NCI-H510A treated with DMSO at 0.1 percent for 48 hours (cell line): ENCODE results near the gene HUS1.
A peak's percentile ranks its signal among the peaks of the same experiment; 100 is the strongest.

ENCODE experiments used
- DNase-seq: peaks from one replicate; lab custom pipeline; 2025; lab: John Stamatoyannopoulos, UW

The HUS1 gene

GRCh38 chr7:47979832-47980181 lies 392 bp upstream of the HUS1 start:
- no peak for DNase-seq

- no peak for DNase-seq
Observed at GRCh38 chr7:47978790-47979144, 648 bp downstream of the HUS1 start.

- no peak for DNase-seq
Observed at GRCh38 chr7:47973739-47974138, 5.7 kb downstream of the HUS1 start.

GRCh38 chr7:47970761-47971160 lies 8.7 kb downstream of the HUS1 start:
- no peak for DNase-seq

GRCh38 chr7:47968847-47969774 lies 10.3 kb downstream of the HUS1 start:
- peak; percentile 33 for DNase-seq

GRCh38 chr7:47967708-47968107 lies 11.7 kb downstream of the HUS1 start:
- DNase-seq = no peak

GRCh38 chr7:47967123-47967522 lies 12.3 kb downstream of the HUS1 start:
- no peak for DNase-seq

GRCh38 chr7:47965456-47965855 lies 14.0 kb downstream of the HUS1 start:
- no peak for DNase-seq

- no peak for DNase-seq
Observed at GRCh38 chr7:47962262-47962661, 17.2 kb downstream of the HUS1 start.

GRCh38 chr7:47957156-47957555 lies 22.3 kb downstream of the HUS1 start:
- DNase-seq = no peak

GRCh38 chr7:47956220-47956619 lies 23.2 kb downstream of the HUS1 start:
- no peak for DNase-seq

GRCh38 chr7:47954231-47954911 lies 25.0 kb downstream of the HUS1 start:
- DNase-seq = no peak

GRCh38 chr7:47953822-47954221 lies 25.6 kb downstream of the HUS1 start:
- DNase-seq = no peak

GRCh38 chr7:47952224-47952623 lies 27.2 kb downstream of the HUS1 start:
- no peak for DNase-seq

- peak; percentile 78 for DNase-seq
Observed at GRCh38 chr7:47951374-47951773, 28.0 kb downstream of the HUS1 start.

- DNase-seq = no peak
Observed at GRCh38 chr7:47950714-47951113, 28.7 kb downstream of the HUS1 start.

- DNase-seq = no peak
Observed at GRCh38 chr7:47949703-47950102, 29.7 kb downstream of the HUS1 start.

GRCh38 chr7:47948141-47948790 lies 31.1 kb downstream of the HUS1 start, which contains the start of gene PKD1L1:
TSS of gene PKD1L1 (minus strand) at chr7:47948466. CDS start at chr7:47948440, 26 bp downstream.
- no peak for DNase-seq

GRCh38 chr7:47947355-47947749 lies 32.1 kb downstream of the HUS1 start:
- DNase-seq = no peak

GRCh38 chr7:47946581-47947354 lies 32.6 kb downstream of the HUS1 start:
- DNase-seq = no peak

- DNase-seq = peak; percentile 44
Observed at GRCh38 chr7:47945261-47946015, 34.0 kb downstream of the HUS1 start.
